ENCODE measurements around the gene CEP85.

Gene CEP85

DNA sequence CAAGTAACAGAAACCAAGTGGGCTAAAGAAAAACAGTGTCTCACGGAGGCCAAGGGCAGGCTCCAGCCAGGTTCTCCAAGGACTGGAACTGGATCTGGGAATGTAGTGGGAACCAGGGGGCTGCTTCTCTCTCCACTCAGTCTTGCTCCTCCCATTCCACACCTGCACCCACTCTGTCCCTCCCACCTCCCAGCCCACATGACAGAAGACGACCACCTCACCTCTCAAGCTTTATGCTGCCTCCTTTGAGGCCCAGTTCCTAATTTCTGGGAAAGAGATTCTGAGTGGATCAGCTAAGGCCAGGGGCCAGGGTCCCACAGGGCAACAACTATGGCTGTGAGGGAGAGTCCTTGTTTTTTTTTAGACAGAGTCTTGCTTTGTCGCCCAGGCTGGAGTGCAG is 18.8 kb upstream of the CEP85 start:
- Histone ChIP-seq H2AFZ (ENCODE audit: low read depth) (no peak overlapping the region), H3K27me3 (ENCODE audit: insufficient read depth, low read depth) (no peaks in the 10 kb centered on the region), H4K20me1 (ENCODE audit: insufficient read depth) (no peaks in the 10 kb centered on the region), H3K4me1 (ENCODE audit: low read depth, poor library complexity, severe bottlenecking) (no peaks in the 10 kb centered on the region), H3K27ac (no peak overlapping the region), H3K79me2 (ENCODE audit: insufficient read depth, low read depth) (no peaks in the 10 kb centered on the region), H3K4me2 (no peak overlapping the region), H3K36me3 (ENCODE audit: insufficient read depth) (no peaks in the 10 kb centered on the region), H3K9ac (no peak overlapping the region), H3K4me3 (IDR thresholded peaks at IDR 0.05; ENCODE audit: insufficient read depth, low read depth, low read length) (no peak overlapping the region)
- TF ChIP-seq, protein P1, sequence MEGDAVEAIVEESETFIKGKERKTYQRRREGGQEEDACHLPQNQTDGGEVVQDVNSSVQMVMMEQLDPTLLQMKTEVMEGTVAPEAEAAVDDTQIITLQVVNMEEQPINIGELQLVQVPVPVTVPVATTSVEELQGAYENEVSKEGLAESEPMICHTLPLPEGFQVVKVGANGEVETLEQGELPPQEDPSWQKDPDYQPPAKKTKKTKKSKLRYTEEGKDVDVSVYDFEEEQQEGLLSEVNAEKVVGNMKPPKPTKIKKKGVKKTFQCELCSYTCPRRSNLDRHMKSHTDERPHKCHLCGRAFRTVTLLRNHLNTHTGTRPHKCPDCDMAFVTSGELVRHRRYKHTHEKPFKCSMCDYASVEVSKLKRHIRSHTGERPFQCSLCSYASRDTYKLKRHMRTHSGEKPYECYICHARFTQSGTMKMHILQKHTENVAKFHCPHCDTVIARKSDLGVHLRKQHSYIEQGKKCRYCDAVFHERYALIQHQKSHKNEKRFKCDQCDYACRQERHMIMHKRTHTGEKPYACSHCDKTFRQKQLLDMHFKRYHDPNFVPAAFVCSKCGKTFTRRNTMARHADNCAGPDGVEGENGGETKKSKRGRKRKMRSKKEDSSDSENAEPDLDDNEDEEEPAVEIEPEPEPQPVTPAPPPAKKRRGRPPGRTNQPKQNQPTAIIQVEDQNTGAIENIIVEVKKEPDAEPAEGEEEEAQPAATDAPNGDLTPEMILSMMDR (conservative IDR thresholded peaks at IDR 0.05; ENCODE audit: low read depth, low read length) = no peak

DNA sequence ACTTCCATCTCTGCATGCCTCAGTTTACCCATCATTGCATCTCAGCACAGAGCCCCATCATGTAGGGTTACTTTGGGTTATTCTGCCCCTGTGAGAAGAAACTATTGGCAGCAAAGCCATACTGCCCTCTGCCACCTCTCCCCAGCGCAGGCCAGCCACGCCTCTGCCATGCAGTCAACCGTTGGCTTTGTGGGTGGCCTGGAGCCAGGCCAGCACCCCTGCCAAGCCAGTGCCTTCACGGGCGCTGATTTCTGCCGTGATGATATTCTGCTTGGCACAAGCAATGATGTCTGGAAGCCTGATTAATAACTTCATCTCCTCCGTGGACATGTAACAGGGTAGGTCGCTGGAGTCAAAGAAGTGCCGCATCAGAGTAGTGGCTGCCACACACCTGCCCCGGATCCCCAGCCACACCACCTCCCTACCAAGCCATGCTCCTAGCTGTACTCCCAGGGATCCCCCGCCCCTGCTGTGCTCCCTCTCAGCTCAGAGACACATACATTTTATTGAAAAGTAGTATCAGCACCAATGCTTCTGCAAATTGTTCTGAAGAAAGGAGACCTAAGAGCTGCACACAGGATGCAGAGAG is 15.0 kb upstream of the CEP85 start:
- Histone ChIP-seq H3K27me3 (ENCODE audit: insufficient read depth, low read depth) (no peaks in the 10 kb centered on the region), H3K9ac (no peak overlapping the region), H3K27ac (no peak overlapping the region), H3K4me3 (IDR thresholded peaks at IDR 0.05; ENCODE audit: insufficient read depth, low read depth, low read length) (no peak overlapping the region), H3K79me2 (ENCODE audit: insufficient read depth, low read depth) (no peaks in the 10 kb centered on the region), H3K4me1 (ENCODE audit: low read depth, poor library complexity, severe bottlenecking) (no peaks in the 10 kb centered on the region), H3K4me2 (no peak overlapping the region), H4K20me1 (ENCODE audit: insufficient read depth) (no peaks in the 10 kb centered on the region), H2AFZ (ENCODE audit: low read depth) (no peak overlapping the region), H3K36me3 (ENCODE audit: insufficient read depth) (no peaks in the 10 kb centered on the region)
- TF ChIP-seq, protein P1 (conservative IDR thresholded peaks at IDR 0.05; ENCODE audit: low read depth, low read length) = no peak

DNA sequence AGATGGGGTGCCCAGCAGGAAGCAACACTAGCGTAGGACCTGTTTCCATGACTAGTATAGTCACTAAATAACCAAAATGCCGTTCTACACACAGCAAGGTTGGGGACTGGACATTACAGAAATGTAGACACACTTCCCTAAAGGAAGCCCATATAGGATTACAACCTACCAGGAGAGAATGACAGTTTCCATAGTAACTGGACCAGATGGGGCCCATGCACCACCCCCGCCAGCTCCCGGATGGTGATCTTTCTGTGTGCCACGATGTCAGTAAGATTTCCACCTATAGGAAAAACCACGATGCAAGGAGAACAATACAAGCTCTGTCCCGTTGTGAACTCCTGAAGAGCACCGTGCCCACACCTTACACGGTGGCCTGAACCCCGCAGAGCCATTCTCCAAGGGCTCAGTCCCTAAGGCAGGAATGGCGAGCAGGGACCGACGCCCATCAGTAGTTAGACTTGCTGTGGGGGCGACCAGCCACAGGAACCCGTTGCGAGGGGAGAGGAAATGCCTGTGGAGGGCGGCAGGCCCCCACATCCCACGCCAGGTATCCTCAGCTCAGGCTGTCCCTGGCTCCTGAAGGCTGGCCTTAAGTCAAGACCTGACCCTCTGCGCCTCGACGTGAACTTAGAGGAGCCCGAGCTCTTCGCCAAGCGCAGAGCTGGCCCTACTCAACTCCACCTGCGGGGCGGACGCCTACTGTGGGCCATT is 13.6 kb upstream of the CEP85 start:
- no peak overlapping the region for H3K27ac ChIP-seq
- H3K9ac ChIP-seq = no peak overlapping the region
- H3K27me3 ChIP-seq (ENCODE audit: insufficient read depth, low read depth) = no peaks in the 10 kb centered on the region
- no peak overlapping the region for H2AFZ ChIP-seq (ENCODE audit: low read depth)
- H3K4me2 ChIP-seq = no peak overlapping the region
- H3K4me3 ChIP-seq (IDR thresholded peaks at IDR 0.05; ENCODE audit: insufficient read depth, low read depth, low read length) = no peak overlapping the region
- no peaks in the 10 kb centered on the region for H3K79me2 ChIP-seq (ENCODE audit: insufficient read depth, low read depth)
- H3K4me1 ChIP-seq (ENCODE audit: low read depth, poor library complexity, severe bottlenecking) = no peaks in the 10 kb centered on the region
- H3K36me3 ChIP-seq (ENCODE audit: insufficient read depth) = no peaks in the 10 kb centered on the region
- TF ChIP-seq, protein P1 (conservative IDR thresholded peaks at IDR 0.05; ENCODE audit: low read depth, low read length) = no peak
- H4K20me1 ChIP-seq (ENCODE audit: insufficient read depth) = no peaks in the 10 kb centered on the region

DNA sequence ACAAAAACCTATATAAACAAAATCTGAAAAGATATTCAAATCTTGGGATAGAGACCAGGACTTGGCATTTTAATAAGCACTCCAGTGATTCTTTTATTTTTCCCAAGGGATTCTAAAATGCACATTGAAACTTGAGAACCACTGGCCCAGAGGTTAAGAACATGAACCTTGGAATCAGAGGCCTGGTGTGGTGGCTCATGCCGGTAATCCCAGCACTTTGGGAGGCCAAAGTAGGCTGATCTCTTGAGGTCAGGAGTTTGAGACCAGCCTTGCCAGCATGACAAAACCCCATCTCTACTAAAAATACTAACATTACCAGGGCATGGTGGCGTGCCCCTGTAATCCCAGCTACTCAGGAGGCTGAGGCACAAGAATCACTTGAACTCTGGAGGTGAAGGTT is 12.9 kb upstream of the CEP85 start:
- H3K4me3 ChIP-seq (IDR thresholded peaks at IDR 0.05; ENCODE audit: insufficient read depth, low read depth, low read length) = no peak overlapping the region
- H3K9ac ChIP-seq = no peak overlapping the region
- H3K27me3 ChIP-seq (ENCODE audit: insufficient read depth, low read depth) = no peaks in the 10 kb centered on the region
- TF ChIP-seq, protein P1 (conservative IDR thresholded peaks at IDR 0.05; ENCODE audit: low read depth, low read length) = no peak
- H3K4me1 ChIP-seq (ENCODE audit: low read depth, poor library complexity, severe bottlenecking) = no peaks in the 10 kb centered on the region
- H3K4me2 ChIP-seq = no peak overlapping the region
- no peaks in the 10 kb centered on the region for H3K79me2 ChIP-seq (ENCODE audit: insufficient read depth, low read depth)
- H4K20me1 ChIP-seq (ENCODE audit: insufficient read depth) = no peaks in the 10 kb centered on the region
- H3K27ac ChIP-seq = no peak overlapping the region
- H2AFZ ChIP-seq (ENCODE audit: low read depth) = no peak overlapping the region
- H3K36me3 ChIP-seq (ENCODE audit: insufficient read depth) = no peaks in the 10 kb centered on the region

All from KMS-11 (cell line).